ENCODE measurements around the gene PLEKHO1. TPM values are rescaled to one million over a fixed set of nuclear protein-coding genes. Genes with fewer than 3 reads are reported as not detected.

The PLEKHO1 gene
- total RNA-seq, 1 experiment from 2014 or later: 2.1 TPM

- Mint-ChIP-seq H3K9me3 (ENCODE audit: unreplicated experiment) (no peaks in the 10 kb centered on the region), H3K36me3 (ENCODE audit: insufficient read depth, unreplicated experiment) (no peaks in the 10 kb centered on the region), H3K4me3 (ENCODE audit: unreplicated experiment) (no peak overlapping the region), H3K27me3 (ENCODE audit: insufficient read depth, unreplicated experiment) (no peaks in the 10 kb centered on the region), H3K27ac (ENCODE audit: unreplicated experiment) (no peak overlapping the region), H3K4me1 (ENCODE audit: low read depth, unreplicated experiment) (peaks cover 2% of the 10 kb centered on the region)
- no peak overlapping the region for H3K4me3 ChIP-seq (ENCODE audit: low read depth, low read length)
- no peaks in the 10 kb centered on the region for H3K27me3 ChIP-seq (replicated peaks; ENCODE audit: control insufficient read depth, insufficient read depth, low read length)
- TF ChIP-seq CTCF (IDR thresholded peaks at IDR 0.05; ENCODE audit: insufficient read depth in 1 of 2, low read depth in 1 of 2, low read length in 1 of 2, severe bottlenecking in 1 of 2, unreplicated experiment in 1 of 2): no peak
- no peaks in the 10 kb centered on the region for H3K9me3 ChIP-seq
- DNase-seq: no peak
- ChIA-PET POLR2A (interaction anchor here (0.7 to 1.3 kb wide), 3 partner anchors 9 to 291 kb away, joined by 3 to 4 read pairs (median 3); a partner anchor contains a TSS), CTCF (interaction anchor here (0.8 to 1.0 kb wide), 2 partner anchors 9 kb away, joined by 4 to 7 read pairs; no protein-coding TSS in a partner anchor)
- peaks cover 1% of the 10 kb centered on the region for H3K4me1 ChIP-seq
- intact Hi-C loops (cut with micrococcal nuclease; ENCODE audit: unreplicated experiment): no loop called here
- BruUV-seq (replicated peaks): no TSS peak
- no peaks in the 10 kb centered on the region for H3K36me3 ChIP-seq (ENCODE audit: control insufficient read depth, insufficient read depth, low read length)
Measured at GRCh38 chr1:150178548-150178947, 28.8 kb downstream of the PLEKHO1 start.

DNA sequence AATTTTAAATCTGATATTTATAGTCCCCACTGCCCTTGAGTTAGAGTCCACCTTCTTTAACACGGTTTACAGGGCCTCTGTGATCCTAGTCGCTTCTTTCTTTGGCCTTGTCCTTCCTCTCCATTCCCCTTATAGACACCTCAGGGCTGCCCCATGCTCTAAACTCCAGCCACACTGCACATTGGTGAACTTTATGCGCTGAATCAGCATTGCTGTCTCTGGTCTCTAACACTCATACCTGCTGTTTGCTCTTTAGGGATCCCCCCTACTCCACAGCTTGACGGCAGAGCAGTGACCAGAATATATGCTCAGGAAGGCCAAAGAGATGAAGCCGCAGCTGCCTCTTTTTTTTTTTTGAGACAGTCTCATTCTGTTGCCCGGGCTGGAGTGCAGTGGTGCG lies 30.2 kb downstream of the PLEKHO1 start:
- Histone ChIP-seq H3K4me1 (no peaks in the 10 kb centered on the region), H3K36me3 (ENCODE audit: control insufficient read depth, insufficient read depth, low read length) (no peaks in the 10 kb centered on the region), H3K4me3 (ENCODE audit: low read depth, low read length) (no peak overlapping the region), H3K9me3 (no peaks in the 10 kb centered on the region), H3K27me3 (replicated peaks; ENCODE audit: control insufficient read depth, insufficient read depth, low read length) (no peaks in the 10 kb centered on the region)
- no peaks in the 10 kb centered on the region for H3K9me3 Mint-ChIP-seq (ENCODE audit: unreplicated experiment)
- H3K36me3 Mint-ChIP-seq (ENCODE audit: insufficient read depth, unreplicated experiment): no peaks in the 10 kb centered on the region
- H3K4me3 Mint-ChIP-seq (ENCODE audit: unreplicated experiment): no peak overlapping the region
- H3K27me3 Mint-ChIP-seq (ENCODE audit: insufficient read depth, unreplicated experiment): no peaks in the 10 kb centered on the region
- no TSS peak for BruUV-seq (replicated peaks)
- CTCF ChIA-PET: no interaction called here
- TF ChIP-seq CTCF (IDR thresholded peaks at IDR 0.05; ENCODE audit: insufficient read depth in 1 of 2, low read depth in 1 of 2, low read length in 1 of 2, severe bottlenecking in 1 of 2, unreplicated experiment in 1 of 2): no peak
- intact Hi-C loops (cut with micrococcal nuclease; ENCODE audit: unreplicated experiment): no loop called here
- DNase-seq: no peak
- no peak overlapping the region for H3K27ac Mint-ChIP-seq (ENCODE audit: unreplicated experiment)
- H3K4me1 Mint-ChIP-seq (ENCODE audit: low read depth, unreplicated experiment): no peaks in the 10 kb centered on the region
- POLR2A ChIA-PET: no interaction called here

- no peak for TF ChIP-seq CTCF (IDR thresholded peaks at IDR 0.05; ENCODE audit: insufficient read depth in 1 of 2, low read depth in 1 of 2, low read length in 1 of 2, severe bottlenecking in 1 of 2, unreplicated experiment in 1 of 2)
- BruUV-seq (replicated peaks): no TSS peak
- Histone ChIP-seq H3K4me3 (ENCODE audit: low read depth, low read length) (no peak overlapping the region), H3K36me3 (ENCODE audit: control insufficient read depth, insufficient read depth, low read length) (no peaks in the 10 kb centered on the region), H3K27me3 (replicated peaks; ENCODE audit: control insufficient read depth, insufficient read depth, low read length) (no peaks in the 10 kb centered on the region), H3K9me3 (no peaks in the 10 kb centered on the region), H3K4me1 (no peaks in the 10 kb centered on the region)
- H3K27me3 Mint-ChIP-seq (ENCODE audit: insufficient read depth, unreplicated experiment): no peaks in the 10 kb centered on the region
- no peak overlapping the region for H3K27ac Mint-ChIP-seq (ENCODE audit: unreplicated experiment)
- ChIA-PET POLR2A (no interaction called here), CTCF (no interaction called here)
- H3K9me3 Mint-ChIP-seq (ENCODE audit: unreplicated experiment): no peaks in the 10 kb centered on the region
- no peak for DNase-seq
- H3K36me3 Mint-ChIP-seq (ENCODE audit: insufficient read depth, unreplicated experiment): no peaks in the 10 kb centered on the region
- intact Hi-C loops (cut with micrococcal nuclease; ENCODE audit: unreplicated experiment): no loop called here
- H3K4me3 Mint-ChIP-seq (ENCODE audit: unreplicated experiment): no peak overlapping the region
- no peaks in the 10 kb centered on the region for H3K4me1 Mint-ChIP-seq (ENCODE audit: low read depth, unreplicated experiment)
Measured at GRCh38 chr1:150180474-150180873, 30.8 kb downstream of the PLEKHO1 start.

Data from Caco-2 (cell line).